Spleen (tissue), 11 donors: ENCODE measurements around the gene GNAI2. TPM values are rescaled to one million over a fixed set of nuclear protein-coding genes. Genes with fewer than 3 reads are reported as not detected.

ENCODE experiments used
- DNase-seq: peaks from one replicate; pipeline ENCODE4 v3.0.0-alpha.2; 2020
- H3K27ac ChIP-seq, 8 donors: fragments of 200-600 bp; sonication (generic) in 7 of 8; 1 replicate in 4 of 8; 2 replicates in 4 of 8; pipeline versions ENCODE4 v1.5.0 to v1.8.0; 2016 to 2021; ENCODE audit warnings: inconsistent platforms in 4 of 8, mild to moderate bottlenecking in 4 of 8, moderate library complexity in 1 of 8
- H3K27me3 ChIP-seq, 7 donors: fragments of 200-600 bp; sonication (generic) in 6 of 7; replicated peaks in 1 of 7; 1 replicate in 4 of 7; 2 replicates in 3 of 7; pipeline versions ENCODE4 v1.5.0 to v1.8.0; 2016 to 2021; ENCODE audit warnings: inconsistent platforms in 3 of 7, mild to moderate bottlenecking in 1 of 7
- H3K36me3 ChIP-seq, 6 donors: fragments of 200-600 bp; sonication (generic) in 5 of 6; 1 replicate in 4 of 6; 2 replicates in 2 of 6; pipeline versions ENCODE4 v1.5.0 to v1.8.0; 2016 to 2021; ENCODE audit warnings: inconsistent platforms in 2 of 6
- H3K4me1 ChIP-seq, 6 donors: fragments of 200-600 bp; sonication (generic) in 5 of 6; 1 replicate in 3 of 6; 2 replicates in 3 of 6; pipeline versions ENCODE4 v1.5.0 to v1.8.0; 2016 to 2021; ENCODE audit warnings: inconsistent platforms in 3 of 6
- H3K4me3 ChIP-seq, 8 donors: fragments of 200-600 bp; sonication (generic) in 7 of 8; 1 replicate in 4 of 8; 2 replicates in 4 of 8; pipeline versions ENCODE4 v1.5.0 to v1.8.0; 2016 to 2021; ENCODE audit warnings: inconsistent platforms in 4 of 8, mild to moderate bottlenecking in 4 of 8, moderate library complexity in 2 of 8
- H3K9me3 ChIP-seq, 8 donors: fragments of 200-600 bp; sonication (generic) in 7 of 8; 1 replicate in 4 of 8; 2 replicates in 4 of 8; pipeline versions ENCODE4 v1.5.0 to v1.8.0; 2016 to 2021; ENCODE audit warnings: inconsistent platforms in 4 of 8
- CTCF ChIP-seq, 11 experiments: fragments of 200-600 bp in 7 of 11; fragments of 450-650 bp in 4 of 11; sonication (generic) in 4 of 11; IDR thresholded peaks in 8 of 11; conservative IDR thresholded peaks in 3 of 11; 1 replicate in 7 of 11; 2 replicates in 4 of 11; pipeline versions ENCODE4 v1.4.0 to v1.8.0; 2016 to 2021; ENCODE audit warnings: antibody characterized with exemption in 11 of 11, inconsistent platforms in 4 of 11, mild to moderate bottlenecking in 1 of 11
- POLR2A ChIP-seq, 3 donors: fragments of 450-650 bp; IDR thresholded peaks; one replicate each; pipeline ENCODE4 v1.5.1; 2017; ENCODE audit warnings: antibody characterized with exemption in 3 of 3, mild to moderate bottlenecking in 1 of 3
- POLR2AphosphoS5 ChIP-seq, 3 donors: sonication (generic); formaldehyde crosslinking; IDR thresholded peaks; one replicate each; pipeline ENCODE4 v1.5.1; 2017; ENCODE audit warnings: antibody characterized with exemption in 3 of 3
- WGBS, 5 donors: extraction: QIAGEN DNeasy Blood & Tissue Kit in 3 of 5; methylation state at CpG; one replicate each; pipeline versions ENCODE4 v1.1.5 to v1.1.7; 2013 to 2018; 5-methylcytosine and 5-hydroxymethylcytosine counted together
- intact Hi-C: fragments of 100-400 bp; cut with DNase I; formaldehyde crosslinking; loops from one replicate; pipeline ENCODE4 v1.15.0; 2023; ENCODE audit warnings: low total_unique reads
- polyA plus RNA-seq, 3 donors: library from polyadenylated mRNA; stranded (reverse); fragments of 200-250 nt; gene quantifications; one replicate each; pipeline ENCODE4 v1.2.1, GENCODE V29; 2013
- total RNA-seq, 7 donors: library from RNA; depleted of rRNA in 3 of 7; stranded (reverse); fragments of >200 nt in 3 of 7; fragmentation: NEBNext Ultra II Directional in 4 of 7; extraction: Animal tissue kit (Norgen Biotek cat#: 25700) in 4 of 7; gene quantifications; one replicate each; pipeline versions ENCODE4 v1.1.0 to v1.2.1, GENCODE V29; 2016 to 2021
- donor health status: healthy with polysubstance abuse.
- donor health status: DM: no; HTN: no; CAD: no; lungs with moderate emphysema.
- donor health status: DM: no; HTN: no; CAD: no.
- donor health status: Bipolar disorder and iron deficiency.
- donor health status: healthy.
- donor health status: DM: no; HTN: no; CAD: no.
- donor health status: DM: yes; HTN: yes; CAD: no.

GNAI2 gene
- total and polyA plus RNA-seq, 10 donors = 147 to 466 (median 360) TPM

GRCh38 chr3:50221051-50221410 lies 15.0 kb upstream of the GNAI2 start:
- WGBS, 5 donors = 41 to 53% (median 46%) methylated on average over 4 of the region's 4 CpGs
- H3K36me3 ChIP-seq = no peaks in the 10 kb centered on the region
- DNase-seq = no peak
- TF ChIP-seq POLR2A (IDR thresholded peaks at IDR 0.05) = no peak
- no peak for TF ChIP-seq POLR2AphosphoS5 (IDR thresholded peaks at IDR 0.05)
- TF ChIP-seq CTCF (IDR thresholded peaks at IDR 0.05 in 8 of 11, conservative IDR thresholded peaks at IDR 0.05 in 3 of 11) = no peak
- H3K27ac ChIP-seq = no peak overlapping the region
- no peaks in the 10 kb centered on the region for H3K9me3 ChIP-seq
- no peaks in the 10 kb centered on the region for H3K27me3 ChIP-seq
- intact Hi-C loops = no loop called here
- no peak overlapping the region for H3K4me3 ChIP-seq
- peaks cover 0 to 15% (median 3%) of the 10 kb centered on the region in 6 donors for H3K4me1 ChIP-seq

GRCh38 chr3:50221411-50222168 lies 14.4 kb upstream of the GNAI2 start:
- Histone ChIP-seq H3K36me3 (no peaks in the 10 kb centered on the region), H3K4me1 (peaks cover 2 to 21% (median 9%) of the 10 kb centered on the region in 6 donors), H3K27me3 (no peaks in the 10 kb centered on the region), H3K4me3 (no peak overlapping the region), H3K27ac (no peak overlapping the region), H3K9me3 (no peaks in the 10 kb centered on the region)
- TF ChIP-seq CTCF (IDR thresholded peaks at IDR 0.05 in 8 of 11, conservative IDR thresholded peaks at IDR 0.05 in 3 of 11) = no peak
- no peak for TF ChIP-seq POLR2A (IDR thresholded peaks at IDR 0.05)
- TF ChIP-seq POLR2AphosphoS5 (IDR thresholded peaks at IDR 0.05) = no peak
- WGBS, 5 donors = 47 to 57% (median 52%) methylated on average over 2 to 12 of the region's 12 CpGs
- intact Hi-C loops = no loop called here
- DNase-seq = no peak

- intact Hi-C loops = no loop called here
- DNase-seq = no peak
- peaks cover 7 to 26% (median 15%) of the 10 kb centered on the region in 6 donors for H3K4me1 ChIP-seq
- no peaks in the 10 kb centered on the region for H3K9me3 ChIP-seq
- no peaks in the 10 kb centered on the region for H3K36me3 ChIP-seq
- H3K27me3 ChIP-seq = no peaks in the 10 kb centered on the region
- no peak overlapping the region for H3K27ac ChIP-seq
- WGBS, 5 donors = 72 to 100% (median 85%) methylated on average over 1 of the region's 1 CpG
- no peak overlapping the region for H3K4me3 ChIP-seq
- TF ChIP-seq POLR2A (IDR thresholded peaks at IDR 0.05) (no peak), CTCF (IDR thresholded peaks at IDR 0.05 in 8 of 11, conservative IDR thresholded peaks at IDR 0.05 in 3 of 11) (no peak), POLR2AphosphoS5 (IDR thresholded peaks at IDR 0.05) (no peak)
These were observed 13.9 kb upstream of the GNAI2 start for GRCh38 chr3:50222169-50222528.

GRCh38 chr3:50224639-50225038 lies 11.4 kb upstream of the GNAI2 start:
- Histone ChIP-seq H3K27ac (no peak overlapping the region), H3K9me3 (no peaks in the 10 kb centered on the region), H3K4me3 (no peak overlapping the region), H3K27me3 (no peaks in the 10 kb centered on the region), H3K36me3 (no peaks in the 10 kb centered on the region), H3K4me1 (peaks cover 7 to 51% (median 31%) of the 10 kb centered on the region in 6 donors)
- DNase-seq = no peak
- intact Hi-C loops = loop anchor here (5.0 kb wide), 2 partner anchors 32 to 48 kb away; partner anchors contain the start of gene GNAT1
- WGBS, 5 donors = 69 to 88% (median 80%) methylated on average over 5 of the region's 5 CpGs
- no peak for TF ChIP-seq POLR2A (IDR thresholded peaks at IDR 0.05)
